H1 (cell line): ENCODE data around the gene P2RX7. TPM values are rescaled to one million over a fixed set of nuclear protein-coding genes. Genes with fewer than 3 reads are reported as not detected.

Source experiments
- SIX5 ChIP-seq: IDR thresholded peaks from 2 replicates; pipeline ENCODE4 v1.6.1; 2011; ENCODE audit warnings: mild to moderate bottlenecking, low read depth, low read length
- TAF1 ChIP-seq: IDR thresholded peaks from 2 replicates; pipeline ENCODE4 v1.6.1; 2011; ENCODE audit warnings: mild to moderate bottlenecking, low read depth, low read length
- polyA plus RNA-seq, 7 experiments: library from polyadenylated mRNA; depleted of rRNA in 3 of 7; stranded (reverse) in 5 of 7; unstranded in 2 of 7; fragments of >200 nt in 5 of 7; fragments of 200-250 nt in 2 of 7; gene quantifications; 1 replicate in 5 of 7; 2 replicates in 1 of 7; 4 replicates in 1 of 7; pipeline versions ENCODE4 v1.2.1 to v1.2.3, GENCODE V29; 2011 to 2013; ENCODE audit warnings: missing spikeins in 2 of 7, mixed read lengths in 2 of 7
- total RNA-seq: library from RNA; stranded (reverse); fragmentation: NEBNext Ultra II Directional; extraction: Animal tissue kit (Norgen Biotek cat#: 25700); gene quantifications from 2 replicates; pipeline ENCODE4 v1.2.1, GENCODE V29; 2021

P2RX7 gene
- total and polyA plus RNA-seq, 2 of the 8 experiments (the other 6 are each of a cell fraction or from before 2014, with no cell fraction given), result 0.38 to 0.56 TPM

GRCh38 chr12:121218588-121219352, 86.1 kb downstream of the P2RX7 start (continued):
- TF ChIP-seq TAF1 (no peak), SIX5 (no peak)
